GM08714 (cell line): Measurements from ENCODE around the gene DNMT3A.

Experiments
- H3K4me3 ChIP-seq: fragments of 200-500 bp; sonication (Bioruptor generic); 2 replicates; pipeline ENCODE4 v1.5.1; 2014; ENCODE audit warnings: mild to moderate bottlenecking, low read length, inconsistent platforms
- ZNF274 ChIP-seq: IDR thresholded peaks from 2 replicates; pipeline ENCODE4 v1.6.1; 2012; ENCODE audit warnings: mild to moderate bottlenecking, low read depth, low read length

Gene DNMT3A

DNA sequence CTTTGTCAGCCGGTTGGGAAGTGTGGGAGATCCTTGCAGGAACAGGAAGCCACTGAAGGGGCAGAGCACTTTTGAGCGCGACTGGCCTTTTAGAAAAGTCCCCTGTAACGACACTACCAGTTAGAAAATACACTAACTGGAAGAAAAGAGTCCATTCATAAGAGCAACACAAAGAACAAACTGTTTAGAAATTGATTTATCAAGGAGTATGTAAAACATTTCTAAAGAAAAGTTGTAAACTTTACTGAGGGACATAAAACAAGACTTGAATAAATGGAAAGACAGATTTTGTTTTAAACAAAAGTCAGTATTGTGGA is 143.6 kb downstream of the DNMT3A start:
- TF ChIP-seq ZNF274, result no peak

DNA sequence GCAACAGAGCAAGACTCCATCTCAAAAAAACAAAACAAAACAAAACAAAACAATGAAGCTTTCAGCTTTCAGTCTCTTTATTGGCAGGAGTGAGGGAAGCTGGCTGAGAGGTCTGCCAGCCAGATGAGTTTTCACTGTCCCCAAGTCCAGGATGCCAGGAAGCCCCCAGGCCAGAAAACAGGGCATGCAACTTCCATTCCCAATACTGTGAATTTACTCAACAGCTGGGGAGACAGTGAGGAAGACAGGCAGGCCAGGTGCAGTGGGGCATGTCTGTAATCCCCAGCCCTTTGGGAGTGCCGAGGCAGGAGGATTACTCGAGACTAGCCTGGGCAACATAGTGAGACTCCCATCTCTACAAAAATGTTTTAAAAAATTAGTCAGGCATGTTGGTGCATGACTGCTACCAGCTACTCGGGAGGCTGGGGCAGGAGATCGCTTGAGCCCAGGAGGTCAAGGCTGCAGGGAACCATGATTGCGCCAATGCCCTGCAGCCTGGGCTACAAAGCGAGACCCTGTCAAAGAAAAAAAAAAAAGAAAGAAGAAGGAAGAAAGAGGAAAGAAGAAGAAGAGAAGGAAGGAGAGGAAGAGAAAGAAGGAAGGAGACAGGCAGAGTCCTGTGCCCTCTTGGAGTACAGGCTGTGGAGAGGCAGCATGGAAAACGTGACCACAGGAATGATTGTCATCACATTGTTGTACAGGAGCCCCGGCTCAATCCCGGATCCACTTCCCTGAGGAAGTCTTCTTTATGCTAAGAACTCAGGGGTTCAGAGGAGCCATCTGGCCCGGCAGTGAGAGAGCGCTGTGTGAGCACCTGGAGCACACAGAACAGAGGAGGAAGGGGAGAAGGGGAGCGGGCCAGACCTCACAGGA is 144.2 kb downstream of the DNMT3A start:
- TF ChIP-seq ZNF274, result no peak

More for the DNA sequence above, 143.6 kb downstream of the DNMT3A start:
- no peak overlapping the region for H3K4me3 ChIP-seq

DNA sequence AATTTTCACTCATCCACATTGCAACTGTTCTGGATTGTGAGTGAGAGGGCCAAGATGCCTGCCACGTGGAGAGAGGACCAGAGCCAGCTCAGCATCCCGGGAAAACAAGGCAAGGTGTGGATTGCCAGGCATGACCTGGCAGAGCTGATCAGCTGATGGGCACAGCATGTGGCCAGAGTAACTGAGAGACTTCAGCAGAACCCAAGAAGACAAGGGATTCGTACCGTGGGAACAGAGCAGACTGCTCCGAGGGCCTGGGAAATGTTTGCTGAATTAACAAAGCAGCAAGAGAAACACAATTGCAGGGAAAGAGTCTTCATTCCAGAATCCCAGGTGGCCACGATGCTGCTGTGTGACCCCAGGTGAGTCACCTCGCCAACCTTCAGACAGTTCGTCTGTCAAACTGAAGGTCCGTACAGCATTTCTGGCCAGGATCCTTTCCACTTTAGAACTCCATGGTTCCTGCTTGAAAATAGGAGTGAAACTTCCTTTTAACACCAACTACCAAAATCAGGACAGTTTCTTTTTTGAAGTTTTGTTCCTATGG is 147.1 kb downstream of the DNMT3A start:
- H3K4me3 ChIP-seq, result no peak overlapping the region
- no peak for TF ChIP-seq ZNF274

More for the DNA sequence above, 144.2 kb downstream of the DNMT3A start:
- H3K4me3 ChIP-seq, result no peak overlapping the region

DNA sequence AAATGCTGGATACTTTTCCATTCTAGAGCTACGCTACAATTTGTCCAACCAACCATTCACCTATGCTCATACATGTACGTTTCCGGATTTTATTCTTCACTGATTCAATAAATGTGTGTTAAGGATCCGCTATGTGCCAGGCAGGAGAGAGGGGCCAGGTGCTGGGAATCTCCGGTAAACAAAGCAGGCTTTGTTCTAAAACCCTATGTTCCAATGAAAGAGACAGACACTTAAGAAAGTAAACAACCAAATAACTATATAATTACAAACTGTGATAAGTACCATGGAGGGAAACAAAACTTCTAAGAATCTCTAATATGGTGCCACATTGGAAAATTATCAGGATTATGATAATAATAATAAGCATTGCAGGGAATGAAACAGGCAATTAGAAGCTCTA is 151.2 kb downstream of the DNMT3A start:
- TF ChIP-seq ZNF274, result no peak
- H3K4me3 ChIP-seq, result no peak overlapping the region

DNA sequence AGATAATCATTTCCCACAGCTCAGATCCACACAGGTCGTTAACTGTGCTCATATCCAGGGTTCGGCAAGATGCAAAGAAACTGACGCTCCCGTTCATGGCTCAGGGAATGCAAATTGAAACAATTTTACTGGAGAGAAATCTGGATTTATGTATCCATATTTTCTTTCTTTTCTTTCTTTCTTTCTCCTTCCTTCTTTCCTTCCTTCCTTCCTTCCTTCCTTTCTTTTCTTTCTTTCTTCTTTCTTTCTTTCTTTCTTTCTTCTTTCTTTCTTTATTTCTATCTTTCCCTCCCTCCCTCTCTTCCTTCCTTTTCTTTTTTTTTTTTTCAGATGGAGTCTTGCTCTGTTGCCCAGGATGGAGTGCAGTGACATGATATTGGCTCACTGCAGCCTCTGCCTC is 153.3 kb downstream of the DNMT3A start:
- no peak for TF ChIP-seq ZNF274
- no peak overlapping the region for H3K4me3 ChIP-seq

DNA sequence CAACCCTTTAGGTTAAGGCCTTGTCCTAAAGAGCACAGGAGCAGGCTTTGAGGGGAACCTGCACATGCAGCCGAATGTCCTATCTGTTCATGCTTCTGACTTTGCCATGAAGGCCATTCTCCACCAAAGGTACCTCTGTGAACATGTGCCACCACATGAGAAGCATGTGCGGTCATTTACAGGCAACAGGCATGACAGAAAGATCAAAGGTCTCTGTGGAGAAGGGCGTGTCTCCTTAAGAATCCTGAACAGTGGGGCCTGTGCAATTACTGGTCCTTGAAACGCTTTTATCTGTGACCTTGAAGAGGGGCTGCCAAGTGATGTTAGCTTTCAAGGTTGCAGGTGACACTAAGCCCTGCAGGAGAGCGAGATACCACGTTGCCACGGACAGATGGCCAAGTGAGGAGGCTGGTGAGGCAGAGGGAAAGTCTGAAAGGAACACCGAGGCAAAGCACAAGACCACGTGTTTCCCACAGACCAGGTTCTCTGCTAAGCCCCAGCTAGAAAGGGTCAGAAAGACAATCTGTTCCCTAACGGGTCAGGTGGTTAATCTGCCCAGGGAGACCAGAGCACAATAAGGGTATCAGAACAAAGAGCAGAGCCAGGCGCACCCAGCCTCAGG is 153.9 kb downstream of the DNMT3A start:
- no peak overlapping the region for H3K4me3 ChIP-seq
- no peak for TF ChIP-seq ZNF274

DNA sequence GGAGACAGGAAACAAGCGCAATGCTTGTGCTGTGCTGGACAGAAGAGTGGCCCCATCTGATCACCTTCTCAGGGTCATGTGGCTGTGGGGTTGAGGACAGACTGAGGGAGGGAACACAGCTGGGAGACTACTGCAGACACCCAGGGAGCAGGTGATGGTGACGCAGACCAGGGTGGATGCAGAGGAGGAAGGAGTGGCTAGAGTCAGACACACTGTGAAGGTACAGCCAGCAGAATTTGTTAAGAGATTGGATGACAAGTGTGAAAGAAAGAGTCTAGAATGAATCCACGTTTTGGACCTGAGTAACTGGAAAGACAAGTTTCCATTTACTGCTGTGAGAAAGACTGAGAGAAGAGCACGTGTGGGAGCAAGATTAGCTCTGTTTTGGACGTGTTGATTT is 157.5 kb downstream of the DNMT3A start:
- no peak overlapping the region for H3K4me3 ChIP-seq
- TF ChIP-seq ZNF274, result no peak

DNA sequence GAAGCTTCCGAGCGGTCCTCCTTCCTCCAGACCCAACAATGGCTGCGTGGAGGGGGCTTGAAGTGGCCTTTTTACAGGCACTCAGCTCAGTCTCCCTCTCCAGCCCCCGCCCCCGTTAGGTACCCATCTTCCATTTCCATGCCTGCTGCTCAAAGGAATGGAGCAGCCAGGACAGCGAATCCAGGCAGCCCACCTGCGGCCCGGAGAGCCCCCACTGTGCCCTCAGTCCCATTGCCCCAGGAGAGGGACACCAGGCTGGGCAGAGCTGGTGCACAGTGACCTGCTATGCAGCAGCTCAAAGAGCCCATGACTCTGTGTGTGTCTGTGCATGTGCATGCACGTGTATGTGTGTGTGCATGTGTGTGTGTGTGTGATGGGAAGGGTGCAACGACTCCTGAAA is 162.7 kb downstream of the DNMT3A start:
- no peak for TF ChIP-seq ZNF274
- H3K4me3 ChIP-seq, result no peak overlapping the region
